ENCODE measurements around the gene TARS1. TPM values are rescaled to one million over a fixed set of nuclear protein-coding genes. Genes with fewer than 3 reads are reported as not detected.
A peak's percentile ranks its signal among the peaks of the same experiment; 100 is the strongest.

The TARS1 gene
- polyA plus RNA-seq, 1 experiment: 229 TPM

GRCh38 chr5:33415811-33416354, 24.9 kb upstream of the TARS1 start:
- no peak overlapping the region for H3K27ac ChIP-seq (ENCODE audit: low read depth, low read length)
- DNase-seq (ENCODE audit: low read depth, low spot score): no peak
- H3K9me3 ChIP-seq (ENCODE audit: control insufficient read depth, insufficient read depth, low read length): no peaks in the 10 kb centered on the region
- CTCF ChIA-PET: no interaction called here
- H3K4me3 ChIP-seq (ENCODE audit: low read depth, low read length): no peak overlapping the region
- POLR2A ChIA-PET: no interaction called here
- TF ChIP-seq CTCF (IDR thresholded peaks at IDR 0.05; ENCODE audit: low read depth, low read length): no peak
- H3K27me3 ChIP-seq (ENCODE audit: control insufficient read depth, insufficient read depth, low read length): no peaks in the 10 kb centered on the region

- no peaks in the 10 kb centered on the region for H3K27me3 ChIP-seq (ENCODE audit: control insufficient read depth, insufficient read depth, low read length)
- H3K4me3 ChIP-seq (ENCODE audit: low read depth, low read length): no peak overlapping the region
- no peak overlapping the region for H3K27ac ChIP-seq (ENCODE audit: low read depth, low read length)
- TF ChIP-seq CTCF (IDR thresholded peaks at IDR 0.05; ENCODE audit: low read depth, low read length): no peak
- ChIA-PET CTCF (no interaction called here), POLR2A (no interaction called here)
- DNase-seq (ENCODE audit: low read depth, low spot score): no peak
- H3K9me3 ChIP-seq (ENCODE audit: control insufficient read depth, insufficient read depth, low read length): no peaks in the 10 kb centered on the region
Measured at GRCh38 chr5:33417632-33418031, 23.1 kb upstream of the TARS1 start.

GRCh38 chr5:33420946-33421345, 19.8 kb upstream of the TARS1 start:
- ChIA-PET CTCF (interaction anchor here (0.8 to 1.4 kb wide), 6 partner anchors 121 to 1188 kb away, joined by 3 to 6 read pairs (median 3); no protein-coding TSS in a partner anchor), POLR2A (interaction anchor here (0.9 kb wide), 1 partner anchor 110 kb away, joined by 3 read pairs; no protein-coding TSS in a partner anchor)
- DNase-seq (ENCODE audit: low read depth, low spot score): no peak
- H3K9me3 ChIP-seq (ENCODE audit: control insufficient read depth, insufficient read depth, low read length): no peaks in the 10 kb centered on the region
- H3K27me3 ChIP-seq (ENCODE audit: control insufficient read depth, insufficient read depth, low read length): no peaks in the 10 kb centered on the region
- no peak for TF ChIP-seq CTCF (IDR thresholded peaks at IDR 0.05; ENCODE audit: low read depth, low read length)
- no peak overlapping the region for H3K4me3 ChIP-seq (ENCODE audit: low read depth, low read length)
- no peak overlapping the region for H3K27ac ChIP-seq (ENCODE audit: low read depth, low read length)

- CTCF ChIA-PET: interaction anchor here (0.6 to 2.8 kb wide), 24 partner anchors 9 to 1189 kb away, joined by 3 to 27 read pairs (median 4); no protein-coding TSS in a partner anchor
- Histone ChIP-seq H3K27me3 (ENCODE audit: control insufficient read depth, insufficient read depth, low read length) (no peaks in the 10 kb centered on the region), H3K9me3 (ENCODE audit: control insufficient read depth, insufficient read depth, low read length) (no peaks in the 10 kb centered on the region), H3K27ac (ENCODE audit: low read depth, low read length) (no peak overlapping the region), H3K4me3 (ENCODE audit: low read depth, low read length) (no peak overlapping the region)
- no peak for TF ChIP-seq CTCF (IDR thresholded peaks at IDR 0.05; ENCODE audit: low read depth, low read length)
- POLR2A ChIA-PET: interaction anchor here (0.9 kb wide), 1 partner anchor 111 kb away, joined by 3 read pairs; no protein-coding TSS in a partner anchor
- DNase-seq (ENCODE audit: low read depth, low spot score): no peak
Measured at GRCh38 chr5:33422191-33422590, 18.6 kb upstream of the TARS1 start.

GRCh38 chr5:33423018-33423630, 17.6 kb upstream of the TARS1 start:
- Histone ChIP-seq H3K27me3 (ENCODE audit: control insufficient read depth, insufficient read depth, low read length) (no peaks in the 10 kb centered on the region), H3K27ac (ENCODE audit: low read depth, low read length) (no peak overlapping the region), H3K9me3 (ENCODE audit: control insufficient read depth, insufficient read depth, low read length) (no peaks in the 10 kb centered on the region), H3K4me3 (ENCODE audit: low read depth, low read length) (no peak overlapping the region)
- peak; percentile 40 for TF ChIP-seq CTCF (IDR thresholded peaks at IDR 0.05; ENCODE audit: low read depth, low read length)
- CTCF ChIA-PET: interaction anchor here (0.6 to 2.8 kb wide), 26 partner anchors 8 to 968 kb away, joined by 3 to 27 read pairs (median 4); partner anchors contain the start of gene NPR3
- POLR2A ChIA-PET: no interaction called here
- DNase-seq (ENCODE audit: low read depth, low spot score): no peak

All from AG04450 (cell line).